Vagina (tissue), 2 donors: ENCODE results near the gene TSPAN33. TPM values are rescaled to one million over a fixed set of nuclear protein-coding genes. Genes with fewer than 3 reads are reported as not detected.

ENCODE experiments used
- DNase-seq, 2 donors: peaks; one replicate each; pipeline ENCODE4 v3.0.0-alpha.2; 2017; ENCODE audit errors: extremely low spot score in 2 of 2
- H3K27ac ChIP-seq: fragments of 200-600 bp; sonication (generic); one replicate; pipeline ENCODE4 v1.5.1; 2019
- H3K27me3 ChIP-seq: fragments of 200-600 bp; sonication (generic); one replicate; pipeline ENCODE4 v1.5.1; 2019
- H3K36me3 ChIP-seq, 2 donors: fragments of 200-600 bp; sonication (generic); one replicate each; pipeline ENCODE4 v1.5.1; 2017 to 2019
- H3K4me1 ChIP-seq: fragments of 200-600 bp; sonication (generic); one replicate; pipeline ENCODE4 v1.5.1; 2019
- H3K4me3 ChIP-seq, 2 donors: fragments of 200-600 bp; sonication (generic); 1 replicate in 1 of 2; 2 replicates in 1 of 2; pipeline ENCODE4 v1.5.1; 2016 to 2019
- H3K9me3 ChIP-seq: fragments of 200-600 bp; sonication (generic); one replicate; pipeline ENCODE4 v1.5.1; 2019
- POLR2A ChIP-seq, 2 donors: fragments of 450-650 bp; IDR thresholded peaks; one replicate each; pipeline ENCODE4 v1.6.1; 2017; ENCODE audit warnings: antibody characterized with exemption in 2 of 2, mild to moderate bottlenecking in 2 of 2, moderate library complexity in 2 of 2
- POLR2AphosphoS5 ChIP-seq, 2 donors: sonication (generic); formaldehyde crosslinking; IDR thresholded peaks; one replicate each; pipeline ENCODE4 v1.9.0; 2017; ENCODE audit warnings: antibody characterized with exemption in 2 of 2, mild to moderate bottlenecking in 2 of 2, low read depth in 1 of 2; ENCODE audit not compliant: insufficient read depth in 1 of 2
- intact Hi-C: fragments of 100-400 bp; cut with DNase I; formaldehyde crosslinking; loops from one replicate; pipeline ENCODE4 v1.15.1; 2023
- total RNA-seq: library from RNA; depleted of rRNA; stranded (reverse); fragments of >200 nt; gene quantifications from one replicate; pipeline ENCODE4 v1.2.3, GENCODE V29; 2016
- TF ChIP-seq, protein P1 (sequence below), 3 experiments: fragments of 450-650 bp in 2 of 3; fragments of 200-600 bp in 1 of 3; sonication (generic) in 1 of 3; IDR thresholded peaks; one replicate each; pipeline ENCODE4 v1.5.1; 2017 to 2019; ENCODE audit warnings: antibody characterized with exemption in 3 of 3, mild to moderate bottlenecking in 2 of 3, moderate library complexity in 2 of 3

The TSPAN33 gene
- total RNA-seq, 1 donor from 2014 or later: 2.7 TPM

DNA sequence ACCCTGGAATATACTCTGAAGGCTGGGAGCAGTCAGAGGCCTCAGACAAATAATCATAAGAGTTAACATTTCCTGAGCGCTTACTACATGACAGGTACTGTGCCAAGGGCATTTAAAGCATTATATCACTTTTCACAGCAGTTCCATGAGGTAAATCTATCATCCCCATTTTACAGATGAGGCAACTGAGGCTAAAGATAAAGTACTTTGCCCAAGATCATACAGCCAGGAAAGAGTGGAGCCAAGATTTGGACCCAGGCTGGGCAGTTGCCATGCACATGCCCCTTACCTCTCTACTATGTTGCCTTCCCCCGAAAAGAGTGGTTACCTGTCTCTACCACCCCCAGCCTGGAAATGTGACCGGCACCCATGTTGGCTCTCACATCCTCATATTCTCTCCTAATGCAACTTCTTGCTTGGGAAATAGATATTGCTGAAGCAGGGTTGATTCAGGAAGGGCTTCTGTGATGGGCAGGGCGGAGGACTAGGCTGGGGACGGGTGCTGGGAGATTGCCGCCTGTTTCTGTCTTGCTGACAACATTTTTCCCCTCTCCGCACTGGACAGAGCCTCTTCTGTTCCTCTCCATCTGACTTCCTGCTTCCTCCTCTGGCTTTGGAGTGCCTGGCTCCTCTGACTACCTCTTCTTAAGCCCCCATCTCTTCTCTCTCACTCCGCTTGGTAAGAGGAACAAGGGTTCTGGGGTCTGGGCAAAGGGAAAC lies 57.7 kb downstream of the TSPAN33 start:
- Histone ChIP-seq H3K36me3 (peaks cover 0 to 10% of the 10 kb centered on the region in 2 donors), H3K9me3 (no peaks in the 10 kb centered on the region), H3K27me3 (no peaks in the 10 kb centered on the region), H3K27ac (no peak overlapping the region), H3K4me3 (no peak overlapping the region), H3K4me1 (no peaks in the 10 kb centered on the region)
- DNase-seq: no peak
- intact Hi-C loops: no loop called here
- TF ChIP-seq POLR2A (IDR thresholded peaks at IDR 0.05) (no peak), POLR2AphosphoS5 (IDR thresholded peaks at IDR 0.05; ENCODE audit: insufficient read depth in 1 of 2, low read depth in 1 of 2) (no peak)
- TF ChIP-seq, protein P1, sequence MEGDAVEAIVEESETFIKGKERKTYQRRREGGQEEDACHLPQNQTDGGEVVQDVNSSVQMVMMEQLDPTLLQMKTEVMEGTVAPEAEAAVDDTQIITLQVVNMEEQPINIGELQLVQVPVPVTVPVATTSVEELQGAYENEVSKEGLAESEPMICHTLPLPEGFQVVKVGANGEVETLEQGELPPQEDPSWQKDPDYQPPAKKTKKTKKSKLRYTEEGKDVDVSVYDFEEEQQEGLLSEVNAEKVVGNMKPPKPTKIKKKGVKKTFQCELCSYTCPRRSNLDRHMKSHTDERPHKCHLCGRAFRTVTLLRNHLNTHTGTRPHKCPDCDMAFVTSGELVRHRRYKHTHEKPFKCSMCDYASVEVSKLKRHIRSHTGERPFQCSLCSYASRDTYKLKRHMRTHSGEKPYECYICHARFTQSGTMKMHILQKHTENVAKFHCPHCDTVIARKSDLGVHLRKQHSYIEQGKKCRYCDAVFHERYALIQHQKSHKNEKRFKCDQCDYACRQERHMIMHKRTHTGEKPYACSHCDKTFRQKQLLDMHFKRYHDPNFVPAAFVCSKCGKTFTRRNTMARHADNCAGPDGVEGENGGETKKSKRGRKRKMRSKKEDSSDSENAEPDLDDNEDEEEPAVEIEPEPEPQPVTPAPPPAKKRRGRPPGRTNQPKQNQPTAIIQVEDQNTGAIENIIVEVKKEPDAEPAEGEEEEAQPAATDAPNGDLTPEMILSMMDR (IDR thresholded peaks at IDR 0.05): no peak

DNA sequence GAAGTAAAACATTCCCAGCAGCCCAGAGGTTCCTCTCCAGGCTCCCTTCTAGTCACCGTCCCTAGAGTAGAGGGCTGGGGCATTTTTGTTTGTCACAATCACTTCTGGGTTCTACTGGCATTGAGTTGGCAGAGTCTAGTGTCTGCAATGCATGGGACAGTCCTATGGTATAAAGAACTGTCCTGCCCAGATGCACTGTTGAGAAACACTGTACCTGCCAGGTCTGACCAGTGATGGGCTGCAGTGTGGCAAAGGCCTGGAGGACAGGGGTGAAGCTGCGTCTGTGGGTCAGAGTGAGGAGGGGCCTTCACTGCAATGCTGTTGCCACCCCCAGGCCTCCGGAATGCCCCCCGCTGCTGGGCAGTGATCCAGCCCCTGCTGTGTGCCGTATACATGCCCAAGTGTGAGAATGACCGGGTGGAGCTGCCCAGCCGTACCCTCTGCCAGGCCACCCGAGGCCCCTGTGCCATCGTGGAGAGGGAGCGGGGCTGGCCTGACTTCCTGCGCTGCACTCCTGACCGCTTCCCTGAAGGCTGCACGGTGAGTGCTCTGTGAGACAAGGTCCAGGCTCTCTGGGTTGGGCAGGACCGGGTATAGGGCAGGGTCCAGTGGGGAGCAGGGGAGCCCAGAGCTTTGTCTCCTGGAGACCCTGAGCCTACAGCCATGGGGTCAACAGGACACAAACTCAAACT lies 58.7 kb downstream of the TSPAN33 start:
- TF ChIP-seq, protein P1 (IDR thresholded peaks at IDR 0.05): no peak
- TF ChIP-seq POLR2AphosphoS5 (IDR thresholded peaks at IDR 0.05; ENCODE audit: insufficient read depth in 1 of 2, low read depth in 1 of 2): no peak
- no peak for TF ChIP-seq POLR2A (IDR thresholded peaks at IDR 0.05)
- Histone ChIP-seq H3K4me3 (no peak overlapping the region), H3K4me1 (no peaks in the 10 kb centered on the region), H3K36me3 (peaks cover 0 to 10% of the 10 kb centered on the region in 2 donors), H3K27me3 (no peaks in the 10 kb centered on the region), H3K9me3 (no peaks in the 10 kb centered on the region), H3K27ac (no peak overlapping the region)
- intact Hi-C loops: no loop called here
- no peak for DNase-seq

DNA sequence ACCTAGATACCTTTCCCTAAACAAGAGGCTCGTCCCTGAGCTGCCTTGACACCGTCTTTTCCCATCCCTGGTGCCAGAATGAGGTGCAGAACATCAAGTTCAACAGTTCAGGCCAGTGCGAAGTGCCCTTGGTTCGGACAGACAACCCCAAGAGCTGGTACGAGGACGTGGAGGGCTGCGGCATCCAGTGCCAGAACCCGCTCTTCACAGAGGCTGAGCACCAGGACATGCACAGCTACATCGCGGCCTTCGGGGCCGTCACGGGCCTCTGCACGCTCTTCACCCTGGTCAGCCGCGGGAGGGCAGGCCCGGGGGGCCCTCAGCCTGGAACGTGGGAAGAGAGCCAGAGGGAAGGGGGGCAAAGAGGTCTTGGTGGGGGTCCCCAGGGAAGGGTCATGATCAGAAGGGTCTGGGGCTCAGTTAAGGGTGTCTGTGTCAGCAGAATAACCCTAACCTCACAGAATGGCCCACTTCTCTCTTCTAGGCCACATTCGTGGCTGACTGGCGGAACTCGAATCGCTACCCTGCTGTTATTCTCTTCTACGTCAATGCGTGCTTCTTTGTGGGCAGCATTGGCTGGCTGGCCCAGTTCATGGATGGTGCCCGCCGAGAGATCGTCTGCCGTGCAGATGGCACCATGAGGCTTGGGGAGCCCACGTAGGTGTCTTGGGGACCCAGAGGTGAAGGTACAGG lies 60.8 kb downstream of the TSPAN33 start:
- Histone ChIP-seq H3K36me3 (peaks cover 0 to 16% of the 10 kb centered on the region in 2 donors), H3K9me3 (no peaks in the 10 kb centered on the region), H3K4me3 (no peak overlapping the region), H3K27me3 (no peaks in the 10 kb centered on the region), H3K4me1 (no peaks in the 10 kb centered on the region), H3K27ac (no peak overlapping the region)
- TF ChIP-seq POLR2AphosphoS5 (IDR thresholded peaks at IDR 0.05; ENCODE audit: insufficient read depth in 1 of 2, low read depth in 1 of 2) (no peak), POLR2A (IDR thresholded peaks at IDR 0.05) (no peak)
- TF ChIP-seq, protein P1 (IDR thresholded peaks at IDR 0.05): no peak
- DNase-seq: no peak
- intact Hi-C loops: no loop called here

DNA sequence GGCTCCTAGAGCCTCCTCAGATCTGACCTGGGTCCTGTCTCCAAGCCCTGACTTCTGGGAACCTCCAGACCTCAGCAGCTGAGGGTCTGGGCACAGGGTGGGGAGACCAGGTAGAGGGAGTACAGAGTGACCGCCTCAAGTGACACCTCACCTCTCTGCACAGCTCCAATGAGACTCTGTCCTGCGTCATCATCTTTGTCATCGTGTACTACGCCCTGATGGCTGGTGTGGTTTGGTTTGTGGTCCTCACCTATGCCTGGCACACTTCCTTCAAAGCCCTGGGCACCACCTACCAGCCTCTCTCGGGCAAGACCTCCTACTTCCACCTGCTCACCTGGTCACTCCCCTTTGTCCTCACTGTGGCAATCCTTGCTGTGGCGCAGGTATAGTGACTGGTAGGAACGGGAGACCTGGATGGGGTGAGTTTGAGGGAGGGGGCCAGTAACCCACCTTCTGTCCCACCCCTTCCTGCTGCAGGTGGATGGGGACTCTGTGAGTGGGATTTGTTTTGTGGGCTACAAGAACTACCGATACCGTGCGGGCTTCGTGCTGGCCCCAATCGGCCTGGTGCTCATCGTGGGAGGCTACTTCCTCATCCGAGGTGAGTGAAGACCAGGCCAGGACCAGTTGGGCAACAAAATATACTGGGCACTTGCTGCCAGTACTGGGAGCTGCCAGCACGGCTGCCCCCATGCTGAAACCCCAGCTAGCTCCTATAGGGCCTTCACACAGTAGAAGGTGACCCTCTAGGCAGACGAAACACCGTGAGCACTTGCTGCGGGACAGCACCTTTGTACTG lies 61.7 kb downstream of the TSPAN33 start:
- Histone ChIP-seq H3K4me1 (no peaks in the 10 kb centered on the region), H3K27me3 (no peaks in the 10 kb centered on the region), H3K9me3 (no peaks in the 10 kb centered on the region), H3K4me3 (no peak overlapping the region), H3K36me3 (peaks cover 0 to 16% of the 10 kb centered on the region in 2 donors), H3K27ac (no peak overlapping the region)
- intact Hi-C loops: no loop called here
- TF ChIP-seq, protein P1 (IDR thresholded peaks at IDR 0.05): no peak
- no peak for TF ChIP-seq POLR2AphosphoS5 (IDR thresholded peaks at IDR 0.05; ENCODE audit: insufficient read depth in 1 of 2, low read depth in 1 of 2)
- TF ChIP-seq POLR2A (IDR thresholded peaks at IDR 0.05): no peak
- DNase-seq: no peak
